T-helper 22 cell (primary cell): ENCODE results near the gene COL8A1.
"Not testable (repeated sequence)": the region's sequence is repeated elsewhere in the genome, so short reads cannot be mapped to it uniquely, and the experiment has no call there.

Source experiments
- DNase-seq: peaks from one replicate; pipeline ENCODE4 v3.0.0-alpha.2; 2020; ENCODE audit warnings: low read depth

Gene COL8A1

DNA sequence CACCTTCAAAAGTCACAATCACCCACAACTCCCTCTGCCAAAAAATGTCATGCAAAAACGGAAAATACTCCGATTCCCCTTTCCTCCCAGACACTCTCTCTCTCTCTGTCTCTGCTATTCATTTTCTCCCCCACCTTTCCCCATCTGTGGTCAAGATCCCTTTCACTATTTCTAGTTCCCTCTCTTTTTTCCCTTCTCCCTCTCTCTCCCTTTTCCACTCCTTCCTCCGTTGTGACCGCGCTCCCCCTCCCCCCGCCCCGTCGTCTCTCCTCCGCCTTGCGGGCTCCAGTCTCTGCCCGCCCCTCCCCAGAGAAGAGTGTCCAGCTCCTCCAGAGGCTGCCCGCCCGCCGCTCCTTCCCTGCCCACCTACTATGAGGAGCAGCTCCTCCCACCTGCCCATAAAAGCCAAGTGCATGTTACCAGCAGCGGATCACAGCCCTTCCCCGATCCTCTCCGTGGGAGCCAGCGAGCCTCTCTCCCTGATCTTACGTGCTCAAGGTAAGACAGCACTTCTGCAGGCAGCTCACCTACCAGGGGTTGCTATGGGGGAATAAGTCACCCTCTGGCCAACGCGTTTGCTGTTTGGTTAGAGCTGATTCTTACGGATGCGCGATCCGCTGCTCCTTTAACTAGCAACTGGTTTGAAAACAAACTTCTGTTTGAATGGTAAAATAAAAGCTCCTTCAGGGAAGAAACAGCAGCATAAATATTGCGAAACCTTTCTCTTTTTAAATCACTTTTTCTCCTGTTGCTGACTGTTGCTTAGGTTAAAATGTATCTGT lies at the start of gene COL8A1:
Gene COL8A1 (plus strand): TSS at position 428 of the 782 bp plus-strand sequence. CDS start 152,089 bp downstream, outside the sequence.
- no peak for DNase-seq

DNA sequence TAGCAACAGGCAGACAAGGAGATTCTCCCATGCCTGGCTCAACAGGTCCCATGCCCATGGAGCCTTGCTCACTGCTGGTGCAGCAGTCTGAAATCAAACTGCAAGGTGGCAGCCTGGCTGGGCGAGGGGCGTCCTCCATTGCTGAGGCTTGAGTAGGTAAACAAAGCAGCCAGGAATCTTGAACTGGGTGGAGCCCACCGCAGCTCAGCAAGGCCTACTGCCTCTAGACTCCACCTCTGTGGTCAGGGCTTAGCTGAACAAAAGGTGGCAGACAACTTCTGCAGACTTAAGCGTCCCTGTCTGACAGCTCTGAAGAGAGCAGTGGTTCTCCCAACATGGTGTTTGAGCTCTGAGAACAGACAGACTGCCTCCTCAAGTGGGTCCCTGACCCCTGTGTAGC lies 49.2 kb upstream of the COL8A1 start:
- DNase-seq: not testable (repeated sequence)

DNA sequence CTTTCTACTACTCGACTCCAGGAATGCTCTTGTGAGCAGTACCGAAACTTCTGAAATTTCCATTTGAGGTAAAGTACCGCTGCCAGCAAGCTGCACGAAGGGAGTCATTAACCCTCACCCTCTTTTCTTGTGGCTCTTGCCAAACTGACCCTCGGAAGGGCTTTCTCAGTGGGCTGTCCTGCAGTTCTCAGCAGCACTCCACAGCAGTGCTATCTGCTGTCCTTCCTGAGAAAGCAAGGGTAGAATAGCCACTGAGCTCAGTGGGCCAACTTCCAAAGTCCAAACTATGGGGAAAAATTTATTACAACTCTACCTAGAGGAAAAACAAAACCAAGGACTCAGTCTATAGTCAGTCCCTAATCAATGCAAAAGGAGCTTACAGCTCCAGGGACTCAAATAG lies 38.5 kb upstream of the COL8A1 start:
- DNase-seq: no peak

GRCh38 chr3:99601515-99601914 lies 36.9 kb upstream of the COL8A1 start:
- no peak for DNase-seq

- DNase-seq: no peak
These were observed 36.2 kb upstream of the COL8A1 start for GRCh38 chr3:99602183-99602582.

DNA sequence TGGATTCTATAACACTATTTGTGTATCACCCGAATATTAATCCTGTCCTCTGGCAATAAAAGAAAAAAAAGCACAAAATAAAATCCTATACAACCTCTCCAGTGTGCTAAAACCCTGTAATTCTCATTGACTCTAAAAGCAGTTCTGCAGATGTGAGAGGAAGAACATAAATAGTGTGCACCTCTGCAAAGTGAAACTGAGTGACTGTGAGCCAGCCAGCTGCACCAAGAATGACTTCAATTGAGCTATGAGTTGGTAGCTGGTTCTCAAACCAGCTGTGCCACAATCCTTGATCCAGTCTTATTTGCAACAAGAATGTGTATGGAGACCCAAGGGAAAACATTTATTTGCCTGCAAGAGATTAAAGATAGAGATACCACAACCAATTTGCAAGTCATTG lies 31.2 kb upstream of the COL8A1 start:
- DNase-seq: no peak

GRCh38 chr3:99614768-99615167 lies 23.6 kb upstream of the COL8A1 start:
- no peak for DNase-seq

- DNase-seq: no peak
These were observed 18.2 kb upstream of the COL8A1 start for GRCh38 chr3:99620077-99620767.

GRCh38 chr3:99620976-99621375 lies 17.4 kb upstream of the COL8A1 start:
- DNase-seq: no peak

GRCh38 chr3:99624496-99625236 lies 13.7 kb upstream of the COL8A1 start:
- DNase-seq: no peak

- DNase-seq: no peak
These were observed 13.2 kb upstream of the COL8A1 start for GRCh38 chr3:99625237-99625622.

DNA sequence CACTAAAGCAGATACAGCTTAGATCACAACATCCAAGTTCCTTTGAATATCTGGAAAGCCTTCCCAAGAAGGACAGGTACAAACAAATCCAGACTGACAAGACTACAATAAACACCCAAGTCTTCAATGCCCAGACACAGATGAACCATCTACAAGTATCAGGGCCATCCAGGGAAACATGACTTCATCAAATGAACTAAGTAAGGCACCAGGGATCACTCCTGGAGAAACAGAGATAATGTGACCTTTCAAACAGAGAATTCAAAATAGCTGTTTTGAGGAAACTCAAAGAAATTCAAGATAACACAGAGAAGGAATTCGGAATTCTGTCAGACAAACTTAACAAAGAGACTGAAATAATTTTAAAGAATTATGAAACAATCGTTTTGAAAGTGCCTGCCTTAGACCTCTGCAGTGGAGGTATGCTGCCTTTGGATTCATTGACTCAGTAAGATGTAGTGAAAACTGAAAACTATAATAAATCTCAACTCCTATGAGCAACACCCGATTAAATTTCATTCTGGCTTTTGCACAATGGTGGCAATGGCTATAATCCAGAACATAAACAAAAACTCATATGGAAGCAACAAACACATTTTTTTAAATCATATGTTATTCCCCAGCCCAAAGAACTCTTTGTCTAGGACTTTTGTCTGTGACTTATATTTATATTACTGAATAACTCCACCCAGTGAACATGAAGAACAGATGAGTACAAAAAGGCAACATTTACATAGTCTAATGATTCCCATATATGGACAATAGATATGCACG lies 12.6 kb upstream of the COL8A1 start:
- DNase-seq: no peak

DNA sequence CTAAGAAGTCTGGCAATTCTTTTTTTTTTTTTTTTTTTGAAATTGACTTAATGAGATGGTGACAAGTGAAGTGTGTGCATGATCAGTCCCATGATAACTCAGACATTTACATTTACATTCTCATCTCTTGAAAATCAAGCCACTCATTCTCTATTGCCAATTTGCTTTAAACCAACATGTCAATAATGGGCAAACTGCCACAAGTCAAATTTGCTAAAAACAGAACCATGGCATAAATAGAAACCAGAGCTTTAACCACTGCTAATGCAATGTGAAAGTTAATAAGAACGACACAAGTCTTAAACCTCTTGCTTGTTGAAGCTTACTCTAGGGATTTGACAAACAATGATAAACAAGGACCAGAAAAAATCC lies 12.0 kb upstream of the COL8A1 start:
- no peak for DNase-seq

GRCh38 chr3:99627062-99627826 lies 11.2 kb upstream of the COL8A1 start:
- DNase-seq: no peak

GRCh38 chr3:99630815-99631214 lies 7.6 kb upstream of the COL8A1 start:
- DNase-seq: no peak

- no peak for DNase-seq
These were observed 4.4 kb upstream of the COL8A1 start for GRCh38 chr3:99633887-99634558.

GRCh38 chr3:99634881-99635280 lies 3.5 kb upstream of the COL8A1 start:
- no peak for DNase-seq

GRCh38 chr3:99635348-99635747 lies 3.0 kb upstream of the COL8A1 start:
- no peak for DNase-seq

- no peak for DNase-seq
These were observed 1.4 kb upstream of the COL8A1 start for GRCh38 chr3:99637016-99637367.

DNA sequence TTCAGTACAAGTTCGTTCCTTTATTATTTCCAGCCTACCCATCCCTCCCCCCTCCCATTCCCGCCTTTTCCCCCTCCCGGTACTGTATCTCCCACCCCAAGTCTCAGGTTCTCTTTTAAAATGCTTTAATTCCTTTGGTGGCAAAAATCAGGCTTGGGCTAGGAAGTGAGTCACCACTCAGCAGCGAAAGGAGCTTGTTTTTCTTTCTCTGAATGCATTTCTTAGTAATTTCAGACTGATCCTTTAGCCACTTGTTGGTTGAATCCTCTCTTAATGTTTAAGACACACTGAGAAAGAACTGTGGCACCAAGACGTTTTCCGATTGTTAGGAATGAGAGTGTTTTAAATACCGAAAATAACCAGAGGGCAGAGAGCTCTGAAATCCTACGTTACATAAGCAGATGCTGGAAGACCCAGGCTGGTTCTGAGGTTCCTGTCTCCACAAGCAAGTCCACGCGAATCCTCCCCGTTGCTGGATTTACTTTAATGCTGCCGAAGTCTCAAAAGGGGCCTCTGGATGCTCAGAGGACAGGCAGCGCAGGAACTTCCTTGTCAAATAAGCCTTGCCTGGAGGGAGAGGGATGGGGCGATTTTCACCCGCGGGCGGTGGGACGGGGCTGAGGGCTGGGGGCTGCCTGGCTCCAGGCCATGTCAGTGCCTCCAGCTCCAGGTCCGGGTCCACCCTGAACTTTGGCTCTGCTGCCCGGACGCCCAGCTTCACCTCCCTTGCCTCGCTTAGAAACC lies 854 bp upstream of the COL8A1 start:
- no peak for DNase-seq
